Lung microvascular endothelial cell (primary cell): ENCODE data around the gene TRAPPC1. TPM values are rescaled to one million over a fixed set of nuclear protein-coding genes. Genes with fewer than 3 reads are reported as not detected.

Source experiments
- DNase-seq, 2 donors: peaks; one replicate each; pipeline versions ENCODE4 v3.0.0 to v3.0.0-alpha.2; 2010; ENCODE audit warnings: low read depth in 2 of 2
- total RNA-seq: library from RNA; depleted of rRNA; stranded (reverse); fragments of >200 nt; gene quantifications from 2 replicates; pipeline ENCODE4 v1.2.1, GENCODE V29; 2014

TRAPPC1 gene
- total RNA-seq, 1 donor from 2014 or later: 48.8 TPM

DNA sequence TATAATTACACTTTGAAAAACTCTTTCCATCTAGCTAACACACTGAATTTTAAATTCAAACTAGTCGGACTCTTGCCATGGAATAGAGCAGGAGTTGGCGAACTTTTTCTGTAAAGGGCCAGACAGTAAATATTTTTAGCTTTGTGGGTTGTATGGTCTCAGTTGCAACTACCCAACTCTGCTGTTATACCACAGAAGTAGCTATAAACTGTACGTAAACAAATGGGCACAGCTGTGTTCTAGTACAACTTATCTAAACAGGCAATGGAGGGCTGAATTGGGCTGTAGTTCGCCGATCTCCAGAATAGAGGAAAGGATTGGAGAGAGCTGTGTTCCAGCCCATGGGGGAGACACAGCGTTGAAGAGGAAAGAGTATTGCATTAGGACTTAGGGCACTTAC is 9.0 kb upstream of the TRAPPC1 start:
- DNase-seq: no peak

GRCh38 chr17:7940034-7940433 is 8.3 kb upstream of the TRAPPC1 start:
- DNase-seq: no peak

DNA sequence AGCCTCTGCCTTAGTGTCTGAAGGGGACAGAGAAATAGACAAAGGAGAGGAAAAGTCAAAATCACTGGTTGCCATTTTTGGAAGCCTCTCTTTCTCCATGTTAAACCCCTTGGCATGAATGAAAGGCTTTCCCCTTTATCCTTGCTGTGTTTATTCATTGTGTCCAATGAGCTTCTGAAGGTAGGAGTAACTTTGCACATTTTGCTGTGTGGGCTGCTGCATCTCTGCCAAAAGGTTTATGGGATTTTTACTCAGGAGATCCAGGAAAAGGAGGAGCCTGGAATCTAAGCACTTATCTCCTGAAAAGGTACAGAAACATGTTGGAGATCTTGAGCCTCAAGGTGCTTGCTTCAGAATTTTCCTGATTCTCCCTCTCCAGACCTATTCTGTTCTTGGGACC is 4.1 kb upstream of the TRAPPC1 start:
- no peak for DNase-seq

- peak; percentile 20 to 71 for DNase-seq
These were observed 1.2 kb upstream of the TRAPPC1 start for GRCh38 chr17:7932949-7933348.

DNA sequence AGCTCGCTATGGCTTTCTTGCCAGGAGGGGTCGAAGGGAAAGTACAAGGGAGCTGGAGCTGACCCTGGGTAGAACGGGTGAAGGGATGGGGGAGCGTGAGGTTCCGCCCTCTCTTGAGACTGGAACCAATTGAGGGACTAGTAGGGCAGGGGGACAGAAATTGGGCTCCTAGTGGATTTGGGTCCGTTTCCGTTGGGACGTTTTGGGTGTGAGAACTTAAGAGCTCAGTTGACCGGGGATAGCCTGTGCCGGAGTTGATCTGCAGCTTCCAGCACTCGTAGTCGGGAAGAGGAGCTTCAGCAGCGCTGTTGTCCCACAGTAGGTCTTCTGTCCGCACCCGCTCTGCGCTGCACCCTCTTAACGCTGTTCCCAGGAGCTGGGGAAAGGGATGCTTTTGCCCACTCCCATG is 741 bp upstream of the TRAPPC1 start:
- peak; percentile 39 to 51 for DNase-seq

DNA sequence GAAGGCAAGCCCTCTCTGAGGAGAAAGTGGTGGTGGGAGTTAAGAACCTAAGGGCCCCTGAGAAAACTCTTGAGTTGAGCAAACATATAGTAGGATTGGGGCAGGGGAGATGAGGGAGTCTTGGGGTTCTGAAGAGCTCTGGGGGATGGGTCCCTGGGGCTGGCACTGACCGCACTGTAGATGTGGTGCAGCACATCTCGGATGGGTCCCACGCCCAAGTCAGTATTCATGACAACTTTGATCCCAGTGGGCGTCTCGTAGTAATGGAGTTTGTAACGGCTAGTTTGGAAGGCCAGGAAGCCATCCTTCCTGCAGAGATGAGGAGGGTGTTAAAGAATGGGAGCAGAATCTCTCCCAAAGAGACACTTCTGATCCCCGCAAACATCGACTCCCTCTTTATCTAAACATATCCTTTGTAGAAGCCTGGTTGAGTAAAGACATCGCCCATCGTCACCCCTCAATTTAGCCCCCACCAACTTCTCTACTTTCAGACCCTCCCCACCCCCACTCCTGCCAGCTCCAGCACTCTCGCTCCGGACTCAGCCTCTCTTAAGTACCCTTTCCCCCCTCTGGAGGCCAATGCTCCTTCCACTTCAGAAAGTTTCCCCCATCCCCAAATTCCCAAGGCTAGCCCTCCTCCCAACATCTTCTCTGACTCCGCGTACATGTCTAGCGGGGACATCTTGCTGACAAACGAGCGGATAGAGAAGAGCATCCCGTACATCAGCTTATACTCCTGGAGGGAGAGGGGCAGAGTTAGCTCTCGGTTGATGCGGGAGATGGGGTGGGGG is 710 bp downstream of the TRAPPC1 start:
- peak in 1 of 2 donors; percentile 12 for DNase-seq

DNA sequence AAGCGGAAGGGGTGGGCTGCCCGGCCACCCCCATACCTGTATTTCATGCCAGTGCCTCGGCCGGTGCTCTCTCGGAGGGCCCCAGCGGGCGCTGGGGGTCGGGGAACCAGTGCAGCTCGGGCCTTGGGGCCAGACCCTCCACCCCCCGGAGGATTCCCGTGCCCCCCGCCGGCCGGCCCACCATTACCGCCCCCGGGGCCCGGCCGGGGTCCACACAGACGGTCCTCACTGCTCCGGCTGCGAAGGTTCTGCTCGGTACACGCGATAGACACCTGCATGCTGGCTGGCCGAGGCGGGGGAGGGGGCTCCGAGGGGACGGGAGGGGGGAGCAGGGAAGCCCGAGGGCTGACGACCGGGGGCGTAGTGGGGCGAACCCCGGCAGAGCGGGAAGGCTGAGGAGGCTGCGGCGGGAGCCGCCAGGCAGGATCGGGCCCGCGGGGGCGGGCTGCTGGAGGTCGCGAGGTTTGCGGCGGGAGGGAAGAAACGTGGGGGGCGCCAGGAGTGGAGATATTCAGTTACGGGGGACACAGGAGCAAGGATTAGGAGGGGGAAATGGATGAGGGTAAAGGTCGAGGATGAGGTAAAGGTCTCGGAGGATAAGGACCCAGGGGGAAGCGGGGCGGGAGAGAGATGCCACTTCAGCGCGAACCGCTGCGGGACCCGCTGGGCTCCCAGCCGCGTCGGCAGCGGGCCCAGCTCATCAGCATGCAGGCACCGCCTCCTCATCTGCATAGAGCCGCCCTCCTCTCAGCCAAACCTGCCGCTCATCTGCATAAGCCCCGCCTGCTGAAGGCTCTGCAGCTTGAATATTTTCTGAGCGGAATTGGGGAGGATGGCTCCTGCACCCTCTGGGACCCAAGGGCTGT is 2.4 kb downstream of the TRAPPC1 start, which contains the start of gene KCNAB3:
Gene KCNAB3 (minus strand): TSS at position 699 of the 866 bp plus-strand sequence. CDS start 421 bp downstream, at position 278.
- peak in 1 of 2 donors; percentile 41 for DNase-seq

DNA sequence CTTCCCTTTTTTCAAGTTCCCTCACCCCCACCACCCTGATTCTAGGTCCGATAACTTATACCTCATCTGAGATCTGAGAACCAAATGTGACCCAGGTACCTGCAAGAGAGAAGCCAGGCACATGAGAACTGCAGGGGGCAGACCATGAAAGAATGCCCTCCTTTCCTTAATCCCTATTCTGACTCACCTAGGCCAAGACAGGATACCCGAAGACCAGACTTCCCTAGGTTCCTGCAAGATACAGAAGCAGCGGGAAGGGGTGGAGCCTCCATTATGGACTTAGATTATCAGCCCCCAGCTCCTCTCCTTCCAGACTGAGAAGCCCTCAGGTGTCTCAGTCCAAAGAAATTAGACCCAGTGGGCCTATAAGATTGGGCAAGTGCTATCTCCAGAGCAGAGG is 4.2 kb downstream of the TRAPPC1 start:
- no peak for DNase-seq

DNA sequence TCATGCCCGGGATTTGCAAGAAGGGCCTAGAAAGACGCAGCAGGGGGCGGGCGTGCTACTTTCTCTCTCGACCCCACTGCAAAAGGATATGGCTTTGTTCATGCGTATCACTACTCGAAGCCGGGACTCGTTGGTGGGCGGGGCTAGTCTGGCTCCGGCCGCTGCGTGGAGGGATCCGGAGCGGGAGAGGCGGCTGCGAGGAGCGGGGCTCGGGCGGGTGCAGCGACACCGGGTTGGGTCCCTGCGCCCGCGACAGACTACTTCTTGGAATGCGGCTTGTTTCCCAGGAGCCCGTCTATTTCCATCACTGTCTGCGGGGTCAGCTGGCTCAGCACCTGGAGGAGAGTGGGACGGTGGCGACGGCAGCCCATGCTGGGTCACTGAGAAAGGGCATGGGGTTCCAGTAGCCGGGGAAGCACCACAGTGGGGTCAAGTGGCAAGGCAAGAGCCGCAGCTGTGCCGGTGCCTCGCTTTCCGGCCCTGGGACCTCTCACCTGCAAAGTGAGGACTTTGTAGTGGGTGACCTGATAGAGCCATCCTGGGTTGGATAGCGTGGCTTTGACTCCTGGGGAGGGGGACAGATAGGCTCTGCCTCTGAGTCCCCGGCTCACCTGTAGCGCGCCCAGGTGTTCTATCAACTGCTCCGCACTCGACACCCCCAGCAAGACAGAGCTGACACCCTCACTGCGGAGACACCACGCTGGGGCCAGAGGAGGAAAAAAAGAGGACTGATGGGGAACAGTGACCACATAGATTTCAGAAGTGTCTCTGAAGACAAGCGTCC is 8.7 kb downstream of the TRAPPC1 start:
- peak; percentile 84 to 89 for DNase-seq

DNA sequence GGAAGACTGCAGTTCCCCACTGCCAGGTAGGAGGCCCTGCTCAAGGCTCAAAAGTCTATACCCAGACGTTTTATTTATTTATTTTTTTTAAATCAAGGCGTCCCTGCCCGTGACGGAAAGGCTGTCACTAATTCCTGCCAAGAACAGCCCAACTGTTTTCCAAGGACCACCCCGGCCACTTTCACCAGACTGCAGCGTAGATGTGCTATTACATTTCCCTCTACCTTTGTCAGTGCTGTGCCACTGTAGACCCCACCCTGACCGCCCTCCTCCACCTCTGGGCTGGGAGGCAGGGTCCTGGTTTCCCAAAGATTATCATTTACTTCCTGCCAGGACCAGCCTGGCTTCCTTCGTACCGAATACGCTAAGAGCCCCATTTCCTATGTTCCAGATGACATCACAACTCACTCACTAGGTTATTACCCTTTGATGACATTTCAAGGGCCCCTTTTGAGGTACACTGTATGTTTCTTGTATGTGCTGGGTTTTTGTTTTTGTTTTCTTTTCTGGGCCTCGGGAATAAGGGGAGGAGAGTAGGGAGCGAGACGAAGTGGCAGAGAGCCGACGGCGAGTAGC is 9.4 kb downstream of the TRAPPC1 start:
- no peak for DNase-seq

- peak in 1 of 2 donors; percentile 56 for DNase-seq
These were observed 14.9 kb downstream of the TRAPPC1 start for GRCh38 chr17:7916808-7917207.

DNA sequence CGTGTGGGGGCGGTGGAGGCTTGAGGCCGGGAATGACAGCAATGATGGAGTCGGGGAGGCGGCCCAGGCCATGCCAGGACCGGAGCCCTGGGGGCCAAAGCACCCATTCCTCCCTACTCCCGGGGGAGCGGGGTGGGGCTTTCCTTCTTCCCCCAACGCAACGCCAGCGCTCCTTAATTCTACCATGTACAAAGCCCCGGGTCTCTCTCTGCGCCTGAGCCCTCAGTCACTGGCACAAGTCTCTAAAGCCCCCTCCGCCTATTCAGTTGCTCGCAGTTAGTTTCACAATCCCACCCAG is 15.4 kb downstream of the TRAPPC1 start:
- DNase-seq: no peak

GRCh38 chr17:7915611-7916384 is 15.9 kb downstream of the TRAPPC1 start, which contains the start of gene RNF227:
RNF227 (minus strand) TSS chr17:7916289; CDS start chr17:7916195, 94 bp downstream.
- DNase-seq: peak; percentile 83 to 96

DNA sequence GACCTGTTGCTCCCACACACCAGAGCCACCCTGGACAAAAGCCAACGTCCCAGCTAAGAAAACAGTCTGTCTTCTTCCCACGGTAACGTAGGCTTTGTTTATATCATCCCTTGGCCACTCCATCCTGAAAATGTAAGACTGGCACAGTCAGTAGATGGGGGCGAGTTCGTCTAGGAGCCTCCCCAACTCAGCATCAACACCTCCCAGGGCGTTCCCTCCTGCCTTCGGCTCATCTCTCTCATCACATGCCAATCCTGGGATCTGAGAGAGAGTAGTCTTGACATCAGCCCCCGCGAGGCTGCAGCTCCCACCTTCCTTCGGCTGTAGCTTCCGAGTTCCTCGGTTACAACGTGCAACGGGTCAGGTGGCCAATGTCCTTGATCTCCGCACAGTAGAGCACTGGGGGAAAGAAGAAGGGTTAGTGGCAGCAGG is 16.6 kb downstream of the TRAPPC1 start:
- peak in 1 of 2 donors; percentile 48 for DNase-seq

DNA sequence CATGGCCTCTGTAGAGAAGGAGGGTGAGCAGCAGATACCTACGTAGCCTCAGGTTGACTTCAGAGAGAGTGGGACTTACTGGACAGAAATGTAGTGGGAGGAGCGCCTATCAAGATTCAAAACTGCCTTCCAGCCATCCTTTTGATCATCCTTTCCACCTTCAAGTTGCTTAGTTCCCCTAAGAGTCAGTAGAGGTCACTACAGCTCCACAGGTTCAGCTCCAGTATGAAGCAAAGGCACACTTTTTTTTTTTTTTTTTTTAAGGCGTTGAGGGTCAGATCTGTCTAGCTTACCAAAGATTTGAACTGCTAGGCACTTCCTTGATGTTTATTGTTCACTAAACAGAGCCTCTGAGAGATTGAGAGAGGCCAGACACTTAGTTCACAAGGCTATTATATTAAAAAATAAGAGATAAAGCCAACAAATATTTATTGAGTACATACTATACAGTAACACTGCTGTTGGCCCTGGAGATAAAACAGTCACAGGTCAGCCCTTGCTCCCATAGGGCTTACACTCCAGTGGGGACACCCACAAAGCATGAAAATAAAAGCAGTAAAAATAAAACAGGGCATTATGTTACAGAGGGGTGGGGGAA is 18.7 kb downstream of the TRAPPC1 start:
- DNase-seq: peak; percentile 80 to 82

DNA sequence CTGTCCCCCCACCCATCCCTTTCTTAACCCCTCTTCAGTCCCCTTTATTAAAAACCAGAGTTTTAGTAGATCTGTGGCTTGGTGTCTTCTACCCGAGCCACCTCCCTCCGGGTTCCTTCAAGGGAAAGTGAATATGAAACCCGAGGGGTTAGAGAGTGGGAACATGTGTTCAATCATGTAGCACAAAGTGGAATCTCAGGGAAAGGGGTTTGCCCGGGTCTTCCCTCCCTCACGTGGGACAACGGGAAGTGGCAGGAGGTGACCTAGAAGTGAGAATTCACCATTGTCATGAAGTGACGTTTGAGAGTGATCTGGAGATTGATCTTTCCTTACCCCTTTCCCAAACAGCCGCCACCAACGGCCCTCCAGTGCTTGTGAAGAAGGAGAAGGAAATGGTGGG is 20.6 kb downstream of the TRAPPC1 start:
- no peak for DNase-seq

DNA sequence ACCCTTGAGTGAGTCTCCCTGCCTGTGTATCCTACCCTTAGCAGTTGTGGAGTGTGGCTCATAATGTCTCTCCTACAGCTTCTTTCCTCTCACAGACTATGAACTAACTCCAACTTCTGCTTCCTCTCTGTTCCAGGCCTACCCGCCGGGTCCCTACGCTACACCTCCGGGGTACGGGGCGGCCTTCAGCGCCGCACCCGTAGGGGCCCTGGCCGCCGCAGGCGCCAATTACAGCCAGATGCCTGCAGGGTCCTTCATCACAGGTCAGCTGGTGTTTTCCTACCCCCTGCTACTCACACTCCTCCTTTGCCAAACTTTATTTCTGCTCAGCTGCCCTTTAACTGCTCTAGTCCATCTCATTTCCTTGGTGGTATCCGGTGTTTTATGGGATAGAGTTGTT is 21.0 kb downstream of the TRAPPC1 start:
- no peak for DNase-seq

GRCh38 chr17:7910281-7910680 is 21.5 kb downstream of the TRAPPC1 start:
- DNase-seq: no peak

DNA sequence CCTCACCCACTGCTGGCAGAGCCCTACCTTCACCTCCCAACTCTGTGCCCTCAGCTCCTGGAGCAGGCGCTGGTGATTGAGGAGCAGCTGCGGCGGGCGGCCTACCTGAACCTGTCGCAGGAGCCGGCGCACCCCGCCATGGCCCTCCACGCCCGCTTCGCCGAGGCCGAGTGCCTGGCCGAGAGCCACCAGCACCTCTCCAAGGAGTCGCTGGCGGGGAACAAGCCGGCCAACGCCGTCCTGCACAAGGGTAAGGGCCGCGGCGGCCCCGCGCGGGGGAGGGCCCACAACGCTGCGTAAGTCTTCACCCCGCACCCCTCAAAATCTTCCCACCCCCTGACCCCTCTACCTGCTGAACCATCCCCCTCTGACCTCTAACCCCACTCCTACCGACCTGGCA is 22.7 kb downstream of the TRAPPC1 start:
- DNase-seq: no peak
